ENCODE measurements around the gene SDF4.
"Not testable (repeated sequence)": the region's sequence is repeated elsewhere in the genome, so short reads cannot be mapped to it uniquely, and the experiment has no call there.

Gene SDF4

GRCh38 chr1:1176931-1177330 is 54.9 kb downstream of the SDF4 start:
- H3K4me2 ChIP-seq (ENCODE audit: insufficient read depth, low read length) = no peak overlapping the region
- H3K36me3 ChIP-seq (ENCODE audit: insufficient read depth, low read length) = no peaks in the 10 kb centered on the region
- DNase-seq (no peak), ATAC-seq (ENCODE audit: insufficient read depth, low read depth) (no peak)
- H3K9me3 ChIP-seq (ENCODE audit: insufficient read depth, low read length, severe bottlenecking) = no peaks in the 10 kb centered on the region
- no peak overlapping the region for H3K4me3 ChIP-seq (ENCODE audit: low read depth in 1 of 2, low read length in 2 of 2)
- no peak overlapping the region for H2AFZ ChIP-seq (ENCODE audit: low read depth, low read length)
- H3K27me3 ChIP-seq (ENCODE audit: insufficient read depth, low read length, poor library complexity) = peaks cover 2% of the 10 kb centered on the region
- H3K9ac ChIP-seq (ENCODE audit: low read depth, low read length) = no peak overlapping the region
- no peaks in the 10 kb centered on the region for H3K4me1 ChIP-seq (ENCODE audit: insufficient read depth, low read length)
- TF ChIP-seq EZH2 (IDR thresholded peaks at IDR 0.05; ENCODE audit: borderline replicate concordance, low read depth, low read length, severe bottlenecking) (no peak), CTCF (IDR thresholded peaks at IDR 0.05; ENCODE audit: borderline replicate concordance, extremely low read depth, low read length, poor library complexity, severe bottlenecking) (no peak)
- no peaks in the 10 kb centered on the region; the same call in none of the 2 replicates for H4K20me1 ChIP-seq (ENCODE audit: insufficient read depth, low read length)
- H3K27ac ChIP-seq (ENCODE audit: low read length) = no peak overlapping the region
- H3K79me2 ChIP-seq (ENCODE audit: insufficient read depth, low read length) = no peaks in the 10 kb centered on the region

DNA sequence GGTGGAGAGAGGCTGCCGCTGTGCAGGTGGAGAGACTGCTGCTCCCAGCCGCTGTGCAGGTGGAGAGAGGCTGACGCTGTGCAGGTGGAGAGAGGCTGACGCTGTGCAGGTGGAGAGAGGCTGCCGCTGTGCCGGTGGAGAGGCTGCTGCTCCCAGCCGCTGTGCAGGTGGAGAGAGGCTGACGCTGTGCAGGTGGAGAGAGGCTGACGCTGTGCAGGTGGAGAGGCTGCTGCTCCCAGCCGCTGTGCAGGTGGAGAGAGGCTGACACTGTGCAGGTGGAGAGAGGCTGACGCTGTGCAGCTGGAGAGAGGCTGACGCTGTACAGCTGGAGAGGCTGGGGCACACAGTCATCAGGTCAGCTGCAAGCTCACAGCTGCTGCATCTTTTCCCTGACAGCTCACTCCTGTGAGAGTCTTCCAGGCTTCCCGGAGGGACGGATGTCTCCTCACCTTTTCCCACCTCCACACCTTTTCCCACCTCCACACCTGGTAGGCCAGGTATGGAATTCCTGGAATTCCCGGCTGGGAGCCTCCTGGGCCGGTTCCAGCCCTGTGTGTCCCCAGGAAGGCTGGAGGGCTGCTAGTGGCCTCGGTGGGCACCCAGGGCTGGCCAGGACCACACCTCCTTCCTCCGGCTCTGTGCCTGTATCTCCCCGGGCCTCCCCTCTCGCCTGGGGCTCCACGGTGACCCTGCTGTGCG is 55.6 kb downstream of the SDF4 start:
- not testable (repeated sequence) for H3K9ac ChIP-seq (ENCODE audit: low read depth, low read length); H3K9me3 ChIP-seq (ENCODE audit: insufficient read depth, low read length, severe bottlenecking); H3K27ac ChIP-seq (ENCODE audit: low read length); H3K4me1 ChIP-seq (ENCODE audit: insufficient read depth, low read length); H4K20me1 ChIP-seq (ENCODE audit: insufficient read depth, low read length); ATAC-seq (ENCODE audit: insufficient read depth, low read depth); H3K79me2 ChIP-seq (ENCODE audit: insufficient read depth, low read length); H2AFZ ChIP-seq (ENCODE audit: low read depth, low read length); DNase-seq; H3K4me2 ChIP-seq (ENCODE audit: insufficient read depth, low read length); H3K27me3 ChIP-seq (ENCODE audit: insufficient read depth, low read length, poor library complexity); H3K4me3 ChIP-seq (ENCODE audit: low read depth in 1 of 2, low read length in 2 of 2); H3K36me3 ChIP-seq (ENCODE audit: insufficient read depth, low read length)

DNA sequence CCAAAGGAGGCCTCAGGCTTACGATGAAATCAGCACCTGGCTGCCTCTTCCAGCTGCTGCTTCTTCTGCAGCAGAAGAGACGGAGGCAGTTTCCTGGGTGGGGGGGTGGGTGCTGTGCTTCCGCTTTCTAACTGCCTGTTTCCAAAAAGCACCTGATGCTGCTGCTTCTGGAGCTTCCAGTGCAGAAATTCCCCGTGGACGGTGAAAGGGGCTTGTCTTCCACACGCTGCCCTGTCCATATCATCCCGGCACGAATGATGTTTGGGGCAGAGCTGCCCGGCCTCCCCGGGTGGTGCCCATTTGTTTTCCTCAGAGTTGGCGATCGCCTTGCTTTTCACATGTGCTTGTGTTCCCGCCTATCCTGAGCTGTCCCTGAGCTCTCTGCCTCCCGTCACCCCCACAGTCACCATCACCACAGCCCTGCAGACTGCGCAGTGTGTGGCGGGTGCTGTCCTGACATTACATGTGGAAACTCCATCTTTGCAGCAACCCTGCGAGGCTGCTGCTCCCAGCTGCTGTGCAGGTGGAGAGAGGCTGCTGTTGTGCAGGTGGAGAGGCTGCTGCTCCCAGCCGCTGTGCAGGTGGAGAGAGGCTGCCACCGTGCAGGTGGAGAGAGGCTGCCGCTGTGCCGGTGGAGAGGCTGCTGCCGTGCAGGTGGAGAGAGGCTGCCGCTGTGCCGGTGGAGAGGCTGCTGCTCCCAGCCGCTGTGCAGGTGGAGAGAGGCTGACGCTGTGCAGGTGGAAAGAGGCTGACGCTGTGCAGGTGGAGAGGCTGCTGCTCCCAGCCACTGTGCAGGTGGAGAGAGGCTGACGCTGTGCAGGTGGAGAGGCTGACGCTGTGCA is 56.4 kb downstream of the SDF4 start:
- Histone ChIP-seq H4K20me1 (ENCODE audit: insufficient read depth, low read length) (peaks cover 2% of the 10 kb centered on the region; the same call in 1 of the 2 replicates), H3K4me3 (ENCODE audit: low read depth in 1 of 2, low read length in 2 of 2) (no peak overlapping the region), H2AFZ (ENCODE audit: low read depth, low read length) (no peak overlapping the region), H3K27ac (ENCODE audit: low read length) (no peak overlapping the region), H3K79me2 (ENCODE audit: insufficient read depth, low read length) (no peaks in the 10 kb centered on the region), H3K4me1 (ENCODE audit: insufficient read depth, low read length) (no peaks in the 10 kb centered on the region), H3K27me3 (ENCODE audit: insufficient read depth, low read length, poor library complexity) (peaks cover 3% of the 10 kb centered on the region), H3K36me3 (ENCODE audit: insufficient read depth, low read length) (no peaks in the 10 kb centered on the region), H3K9ac (ENCODE audit: low read depth, low read length) (no peak overlapping the region), H3K9me3 (ENCODE audit: insufficient read depth, low read length, severe bottlenecking) (no peaks in the 10 kb centered on the region), H3K4me2 (ENCODE audit: insufficient read depth, low read length) (no peak overlapping the region)
- no peak for DNase-seq
- TF ChIP-seq EZH2 (IDR thresholded peaks at IDR 0.05; ENCODE audit: borderline replicate concordance, low read depth, low read length, severe bottlenecking) = no peak
- no peak for TF ChIP-seq CTCF (IDR thresholded peaks at IDR 0.05; ENCODE audit: borderline replicate concordance, extremely low read depth, low read length, poor library complexity, severe bottlenecking)
- no peak for ATAC-seq (ENCODE audit: insufficient read depth, low read depth)

DNA sequence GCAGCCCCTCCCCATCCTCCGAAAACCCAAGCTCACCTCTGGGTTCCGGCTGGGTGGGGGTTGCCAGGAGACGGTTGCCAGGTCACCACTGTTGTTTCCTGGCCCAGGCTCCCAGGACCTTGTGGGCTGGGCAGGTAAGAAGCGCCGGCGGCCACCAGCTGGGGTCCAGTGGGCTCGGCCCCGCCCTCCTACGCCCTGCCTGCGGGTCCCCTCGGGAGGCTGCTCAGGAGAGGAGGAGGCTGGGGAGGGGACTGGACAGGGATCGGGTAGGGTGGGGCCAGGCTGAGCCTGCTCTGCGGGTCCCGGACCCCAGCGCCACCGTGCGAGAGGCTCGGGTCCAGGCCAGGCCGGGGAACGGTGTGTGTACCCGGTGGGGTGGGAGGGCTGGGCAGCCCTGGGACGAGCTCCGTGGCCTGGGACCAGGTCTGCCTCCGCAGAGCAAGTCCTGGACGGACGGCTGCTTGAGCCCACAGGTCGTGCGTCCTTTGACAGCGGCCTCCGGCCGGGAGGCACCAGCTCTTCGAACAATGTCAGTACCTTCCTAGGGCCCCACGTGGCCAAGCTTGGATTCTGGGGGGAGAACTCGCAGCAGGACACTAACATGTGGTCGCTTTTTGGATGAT is 57.9 kb downstream of the SDF4 start, which contains the start of gene TTLL10:
Gene TTLL10 (plus strand): TSS at position 88 of the 623 bp plus-strand sequence. CDS start 5,336 bp downstream, outside the sequence.
- Histone ChIP-seq H2AFZ (ENCODE audit: low read depth, low read length) (no peak within 1 kb of the TSS), H3K36me3 (ENCODE audit: insufficient read depth, low read length) (no peaks in the 10 kb centered on the region), H4K20me1 (ENCODE audit: insufficient read depth, low read length) (peaks cover 4% of the 10 kb centered on the region; the same call in 1 of the 2 replicates), H3K4me3 (ENCODE audit: low read depth in 1 of 2, low read length in 2 of 2) (no peak within 1 kb of the TSS), H3K9me3 (ENCODE audit: insufficient read depth, low read length, severe bottlenecking) (no peaks in the 10 kb centered on the region), H3K4me1 (ENCODE audit: insufficient read depth, low read length) (no peaks in the 10 kb centered on the region), H3K9ac (ENCODE audit: low read depth, low read length) (no peak within 1 kb of the TSS), H3K27ac (ENCODE audit: low read length) (no peak within 1 kb of the TSS), H3K79me2 (ENCODE audit: insufficient read depth, low read length) (no peaks in the 10 kb centered on the region), H3K4me2 (ENCODE audit: insufficient read depth, low read length) (no peak within 1 kb of the TSS), H3K27me3 (ENCODE audit: insufficient read depth, low read length, poor library complexity) (peaks cover 5% of the 10 kb centered on the region)
- ATAC-seq (ENCODE audit: insufficient read depth, low read depth) = no peak
- no peak for DNase-seq
- TF ChIP-seq CTCF (IDR thresholded peaks at IDR 0.05; ENCODE audit: borderline replicate concordance, extremely low read depth, low read length, poor library complexity, severe bottlenecking) (no peak), EZH2 (IDR thresholded peaks at IDR 0.05; ENCODE audit: borderline replicate concordance, low read depth, low read length, severe bottlenecking) (no peak)

Measured in DND-41 (cell line).